Inferior parietal cortex (tissue), 1 donor: ENCODE results near the gene ADNP2.

Experiments
- DNase-seq: peaks from one replicate; pipeline ENCODE4 v3.0.0-alpha.2; 2016; ENCODE audit errors: extremely low spot score

Gene ADNP2

GRCh38 chr18:80105369-80106167 is 3.5 kb upstream of the ADNP2 start:
- no peak for DNase-seq

- no peak for DNase-seq
Observed at GRCh38 chr18:80106482-80107051, 2.5 kb upstream of the ADNP2 start.

GRCh38 chr18:80107426-80107825 is 1.6 kb upstream of the ADNP2 start:
- no peak for DNase-seq

GRCh38 chr18:80108121-80108536 is 933 bp upstream of the ADNP2 start:
- DNase-seq = no peak

GRCh38 chr18:80109676-80110078 is 615 bp downstream of the ADNP2 start:
- peak; percentile 15 for DNase-seq

GRCh38 chr18:80112624-80113248 is 3.7 kb downstream of the ADNP2 start:
- no peak for DNase-seq

- DNase-seq = no peak
Observed at GRCh38 chr18:80115035-80115434, 6.0 kb downstream of the ADNP2 start.

GRCh38 chr18:80119111-80119510 is 10.0 kb downstream of the ADNP2 start:
- DNase-seq = no peak

- no peak for DNase-seq
Observed at GRCh38 chr18:80120932-80121331, 11.9 kb downstream of the ADNP2 start.

- no peak for DNase-seq
Observed at GRCh38 chr18:80124131-80124530, 15.1 kb downstream of the ADNP2 start.

GRCh38 chr18:80126797-80127196 is 17.7 kb downstream of the ADNP2 start:
- no peak for DNase-seq

- no peak for DNase-seq
Observed at GRCh38 chr18:80127635-80128034, 18.6 kb downstream of the ADNP2 start.

GRCh38 chr18:80129672-80130367 is 20.8 kb downstream of the ADNP2 start:
- DNase-seq = no peak

GRCh38 chr18:80130555-80130954 is 21.5 kb downstream of the ADNP2 start:
- DNase-seq = no peak

- no peak for DNase-seq
Observed at GRCh38 chr18:80132180-80132812, 23.2 kb downstream of the ADNP2 start.

- no peak for DNase-seq
Observed at GRCh38 chr18:80133124-80133523, 24.1 kb downstream of the ADNP2 start.

- no peak for DNase-seq
Observed at GRCh38 chr18:80135136-80135535, 26.1 kb downstream of the ADNP2 start.

- no peak for DNase-seq
Observed at GRCh38 chr18:80136679-80137078, 27.6 kb downstream of the ADNP2 start.

GRCh38 chr18:80137137-80137536 is 28.1 kb downstream of the ADNP2 start:
- no peak for DNase-seq

GRCh38 chr18:80137976-80138375 is 28.9 kb downstream of the ADNP2 start:
- no peak for DNase-seq

GRCh38 chr18:80140455-80140985 is 31.5 kb downstream of the ADNP2 start:
- no peak for DNase-seq

GRCh38 chr18:80143881-80144280 is 34.8 kb downstream of the ADNP2 start:
- no peak for DNase-seq
